Posterior cingulate gyrus (tissue), 11 donors: ENCODE measurements around the gene MCCC2.
"Not testable (repeated sequence)": the region's sequence is repeated elsewhere in the genome, so short reads cannot be mapped to it uniquely, and the experiment has no call there.

ENCODE experiments used
- DNase-seq, 10 donors: peaks; one replicate each; pipeline versions ENCODE4 v3.0.0 to v3.0.0-alpha.2; 2020 to 2021; ENCODE audit warnings: mixed read lengths in 3 of 10
- intact Hi-C: fragments of 100-400 bp; cut with DNase I; formaldehyde crosslinking; loops from one replicate; pipeline ENCODE4 v1.15.1; 2023

MCCC2 gene

DNA sequence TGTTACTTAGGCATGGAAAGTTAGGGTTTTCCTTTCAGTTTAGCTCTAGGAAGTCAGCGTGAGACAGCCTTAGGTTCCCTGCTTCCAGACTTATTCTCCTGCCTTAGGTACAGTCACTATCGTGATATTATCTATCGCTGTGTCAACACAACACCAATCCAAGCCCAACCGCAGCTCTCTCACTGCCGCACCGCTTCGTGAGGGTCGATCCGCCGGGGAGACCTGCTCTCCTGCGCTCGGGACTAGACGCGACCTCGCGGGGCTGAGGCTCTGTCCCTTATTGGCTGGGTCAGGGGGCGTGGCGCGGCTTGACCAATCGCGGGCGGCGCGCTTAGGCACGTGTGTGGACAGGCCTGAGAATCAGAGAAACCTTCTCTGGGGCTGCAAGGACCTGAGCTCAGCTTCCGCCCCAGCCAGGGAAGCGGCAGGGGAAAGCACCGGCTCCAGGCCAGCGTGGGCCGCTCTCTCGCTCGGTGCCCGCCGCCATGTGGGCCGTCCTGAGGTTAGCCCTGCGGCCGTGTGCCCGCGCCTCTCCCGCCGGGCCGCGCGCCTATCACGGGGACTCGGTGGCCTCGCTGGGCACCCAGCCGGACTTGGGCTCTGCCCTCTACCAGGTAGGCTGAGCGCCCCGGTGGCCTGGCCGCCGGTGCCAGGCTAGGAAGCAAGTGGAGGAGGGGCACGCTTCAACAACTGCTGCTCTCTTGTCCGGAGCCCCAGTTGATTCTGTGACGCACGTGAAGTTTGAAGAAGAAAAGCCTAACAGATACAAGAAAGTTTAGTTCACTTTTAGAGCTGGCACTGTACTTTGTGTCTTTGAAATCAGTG lies at the start of gene MCCC2:
Gene MCCC2, plus strand, starts transcription at position 400 of the 825 bp plus-strand sequence. Its CDS starts 86 bp downstream, at position 486.
- intact Hi-C loops: no loop called here
- peak; percentile 94 to 99 (median 96) for DNase-seq

DNA sequence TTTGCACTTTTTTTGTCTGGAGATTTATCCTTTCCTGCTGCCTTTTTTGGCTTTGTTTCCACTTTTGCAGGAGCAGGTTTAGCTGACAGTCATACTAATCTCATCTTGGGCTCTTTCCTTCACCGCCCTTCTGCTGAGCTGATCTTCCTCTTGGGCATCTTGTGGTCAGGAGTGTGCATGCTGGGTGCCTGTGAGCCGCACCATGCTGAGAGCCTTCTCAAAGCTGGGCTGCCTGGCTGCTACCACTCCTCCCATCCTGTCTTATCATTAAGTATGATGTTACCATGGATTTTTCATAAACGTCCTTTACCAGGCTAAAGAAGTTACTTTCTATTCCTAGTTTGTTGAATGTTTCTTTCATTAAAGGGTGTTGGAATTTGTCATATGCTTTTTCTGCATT lies 49.5 kb upstream of the MCCC2 start:
- no peak for DNase-seq

DNA sequence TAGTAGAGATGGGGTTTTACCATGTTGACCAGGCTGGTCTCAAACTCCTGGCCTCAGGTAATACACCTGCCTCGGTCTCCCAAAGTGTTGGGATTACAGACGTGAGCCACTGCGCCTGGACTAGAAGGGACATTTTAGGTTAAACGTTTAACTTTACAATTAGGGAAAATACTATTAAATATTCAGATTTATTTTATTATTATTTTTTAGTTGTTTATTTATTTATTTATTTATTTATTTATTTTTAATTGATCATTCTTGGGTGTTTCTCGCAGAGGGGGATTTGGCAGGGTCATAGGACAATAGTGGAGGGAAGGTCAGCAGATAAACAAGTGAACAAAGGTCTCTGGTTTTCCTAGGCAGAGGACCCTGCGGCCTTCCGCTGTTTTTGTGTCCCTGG lies 36.3 kb upstream of the MCCC2 start:
- intact Hi-C loops, DNase-seq: not testable (repeated sequence)

More for the DNA sequence above, 49.5 kb upstream of the MCCC2 start:
- intact Hi-C loops: no loop called here

GRCh38 chr5:71551582-71551981 lies 35.6 kb upstream of the MCCC2 start:
- DNase-seq, intact Hi-C loops: not testable (repeated sequence)

GRCh38 chr5:71552026-71552749 lies 35.0 kb upstream of the MCCC2 start:
- DNase-seq, intact Hi-C loops: not testable (repeated sequence)

DNA sequence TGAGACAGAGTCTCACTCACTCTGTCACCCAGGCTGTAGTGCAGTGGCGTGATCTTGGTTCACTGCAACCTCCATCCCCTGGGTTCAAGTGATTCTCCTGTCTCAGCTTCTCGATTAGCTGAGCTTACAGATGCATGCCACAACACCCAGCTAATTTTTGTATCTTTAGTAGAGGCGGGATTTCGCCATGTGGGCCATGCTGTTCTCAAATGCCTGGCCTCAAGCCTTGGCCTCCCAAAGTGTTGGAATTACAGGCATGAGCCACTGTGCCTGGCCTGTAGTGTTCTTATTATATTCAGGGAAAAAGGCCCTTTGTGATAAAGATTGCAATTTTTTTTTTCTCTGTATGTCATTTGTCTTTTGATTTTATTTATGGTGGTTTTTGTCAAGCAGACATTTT lies 24.0 kb upstream of the MCCC2 start:
- intact Hi-C loops: no loop called here
- DNase-seq: no peak

- intact Hi-C loops: no loop called here
- no peak for DNase-seq
Observed at GRCh38 chr5:71564895-71565294, 22.2 kb upstream of the MCCC2 start.

GRCh38 chr5:71569748-71570509 lies 17.2 kb upstream of the MCCC2 start:
- intact Hi-C loops: no loop called here
- no peak for DNase-seq

GRCh38 chr5:71571811-71572210 lies 15.3 kb upstream of the MCCC2 start:
- DNase-seq, intact Hi-C loops: not testable (repeated sequence)

DNA sequence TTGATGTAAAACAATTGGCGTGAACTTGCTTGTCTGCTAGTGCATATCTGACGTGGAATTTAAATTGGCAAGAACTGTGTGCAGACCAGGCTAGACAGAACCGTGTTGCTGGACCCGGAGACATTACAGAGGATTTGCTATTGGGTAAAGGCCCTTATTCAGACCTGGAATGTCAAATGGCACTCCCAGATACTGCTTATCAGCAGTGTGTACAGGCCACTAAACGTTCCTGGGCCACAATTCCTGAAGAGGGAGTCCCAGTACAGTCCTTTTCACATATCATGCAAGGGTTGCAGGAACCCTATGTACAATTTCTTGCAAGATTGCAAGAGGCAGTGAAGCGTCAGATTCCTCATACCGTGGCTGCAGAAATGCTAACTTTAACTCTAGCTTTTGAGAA lies 13.5 kb upstream of the MCCC2 start:
- intact Hi-C loops: no loop called here
- DNase-seq: no peak

DNA sequence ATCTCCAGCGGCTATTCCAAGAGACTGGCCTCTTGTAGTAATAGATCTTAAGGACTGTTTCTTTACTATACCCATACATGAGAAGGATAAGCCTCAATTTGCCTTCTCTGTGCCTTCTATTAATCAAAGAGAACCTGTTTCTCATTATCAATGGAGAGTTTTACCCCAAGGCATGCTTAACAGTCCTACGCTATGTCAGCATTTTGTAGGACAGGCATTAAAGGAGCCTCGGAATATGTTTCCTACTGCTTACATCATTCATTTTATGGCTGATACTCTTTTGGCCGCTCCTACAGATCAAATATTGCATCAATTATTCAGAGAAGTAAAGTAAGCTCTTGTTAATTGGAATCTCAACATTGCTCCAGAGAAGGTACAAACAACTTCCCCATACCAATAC lies 11.6 kb upstream of the MCCC2 start:
- intact Hi-C loops, DNase-seq: not testable (repeated sequence)

DNA sequence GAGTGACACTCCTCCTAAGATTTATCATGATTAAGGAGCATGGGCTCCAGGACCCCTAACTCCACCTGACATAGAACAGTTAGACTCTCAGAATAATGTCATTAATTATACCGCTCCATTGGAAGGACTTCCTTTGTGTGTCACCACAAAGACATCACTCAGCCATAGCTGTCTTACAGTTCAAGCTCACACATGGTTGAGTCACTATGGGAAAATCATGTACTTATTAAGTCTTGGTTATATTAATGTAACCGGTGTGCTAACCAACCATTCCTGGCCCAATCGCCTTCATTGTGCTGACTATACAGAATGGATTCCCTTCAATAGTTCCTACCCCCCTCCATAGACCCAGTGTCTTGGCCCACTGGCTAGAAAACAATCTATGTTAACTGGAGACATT lies 10.9 kb upstream of the MCCC2 start:
- no peak for DNase-seq
- intact Hi-C loops: no loop called here

DNA sequence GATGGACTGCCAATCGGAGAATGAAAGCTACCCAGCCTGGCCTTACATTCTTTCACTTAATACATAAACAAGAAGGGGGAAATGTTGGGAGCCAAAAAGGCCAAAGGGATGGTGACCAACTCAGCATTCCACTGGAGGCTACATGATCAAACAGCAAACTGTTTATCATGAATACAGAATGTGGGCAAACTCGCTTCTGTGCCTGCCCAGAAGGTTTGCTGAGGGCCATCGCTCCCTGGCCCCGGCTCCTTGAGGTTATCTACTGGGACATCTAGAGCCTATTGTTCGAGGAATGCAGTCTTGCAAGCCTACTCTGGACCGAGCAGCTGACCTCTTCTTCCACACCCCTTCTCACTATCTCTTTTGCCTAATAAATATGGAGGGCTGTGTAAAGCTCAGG lies 9.3 kb upstream of the MCCC2 start:
- DNase-seq, intact Hi-C loops: not testable (repeated sequence)

- DNase-seq: no peak
- intact Hi-C loops: no loop called here
Observed at GRCh38 chr5:71582945-71583584, 4.1 kb upstream of the MCCC2 start.

GRCh38 chr5:71586052-71586940 lies 844 bp upstream of the MCCC2 start:
- intact Hi-C loops: no loop called here
- DNase-seq: no peak

DNA sequence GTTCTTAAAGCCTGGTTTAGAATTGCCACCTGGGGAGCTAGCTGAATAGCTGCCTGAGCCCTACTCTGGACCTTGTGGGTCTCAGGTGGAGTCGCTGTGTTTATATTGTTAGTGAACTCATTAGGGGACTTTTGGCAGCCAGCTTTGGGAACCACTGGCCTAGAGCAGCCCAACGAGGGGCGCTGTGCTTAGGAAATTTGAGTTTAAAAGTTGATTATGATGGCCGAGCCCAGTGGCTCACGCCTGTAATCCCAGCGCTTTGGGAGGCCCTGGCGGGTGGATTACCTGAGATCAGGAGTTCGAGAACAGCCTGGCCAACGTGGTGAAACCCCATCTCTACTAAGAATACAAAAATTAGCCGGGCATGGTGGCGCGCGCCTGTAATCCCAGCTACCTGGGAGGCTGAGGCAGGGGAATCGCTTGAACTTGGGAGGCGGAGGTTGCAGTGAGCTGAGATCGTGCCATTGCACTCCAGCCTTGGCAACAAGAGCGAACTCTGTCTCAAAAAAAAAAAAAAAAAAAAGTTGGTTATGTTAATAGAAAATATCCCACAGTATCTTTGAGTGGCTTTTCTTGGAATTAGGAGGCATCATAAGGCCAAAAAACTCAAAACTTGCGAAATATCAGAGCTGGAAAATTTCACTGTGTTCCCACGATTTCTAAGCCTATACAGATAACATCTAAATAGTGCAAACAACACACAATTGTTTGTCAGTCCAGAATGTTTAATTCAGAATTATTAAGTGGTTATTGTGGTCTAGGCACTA lies 809 bp downstream of the MCCC2 start:
- intact Hi-C loops: no loop called here
- peak in 1 of 10 donors; percentile 41 for DNase-seq

- no peak for DNase-seq
- intact Hi-C loops: no loop called here
Observed at GRCh38 chr5:71588533-71588885, 1.4 kb downstream of the MCCC2 start.

GRCh38 chr5:71589903-71590302 lies 2.8 kb downstream of the MCCC2 start:
- intact Hi-C loops: no loop called here
- DNase-seq: no peak

DNA sequence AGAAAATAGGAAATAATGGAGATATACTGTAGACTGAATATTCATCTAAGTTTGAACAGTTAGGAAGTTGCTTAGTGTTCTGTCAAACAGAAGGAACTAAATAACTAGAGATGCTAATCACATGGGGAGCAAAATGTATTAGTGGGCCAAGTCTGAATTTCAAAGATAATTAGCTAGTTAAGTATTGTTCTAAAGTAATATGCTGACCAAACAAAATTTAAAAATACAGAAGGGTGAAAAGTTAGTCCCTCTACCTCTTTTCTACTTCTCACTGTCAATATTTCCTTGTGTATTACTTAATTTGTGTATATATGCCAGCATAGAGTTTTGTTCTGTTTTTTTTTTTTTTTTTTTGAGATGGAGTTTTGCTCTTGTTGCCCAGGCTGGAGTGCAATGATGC lies 4.0 kb downstream of the MCCC2 start:
- DNase-seq: no peak
- intact Hi-C loops: no loop called here
